GM19467 (cell line): ENCODE measurements around the gene RHOT2.
"Not testable (repeated sequence)": the region's sequence is repeated elsewhere in the genome, so short reads cannot be mapped to it uniquely, and the experiment has no call there.

Experiments
- ATAC-seq: cut with Tn5 transposase; IDR thresholded peaks from one replicate; pipeline ENCODE4 v1.9.1; 2021; ENCODE audit warnings: mild to moderate bottlenecking, moderate library complexity; ENCODE audit not compliant: unreplicated experiment

Gene RHOT2

GRCh38 chr16:680967-681745 is 13.2 kb downstream of the RHOT2 start:
- ATAC-seq, result no peak

GRCh38 chr16:681746-682427 is 14.0 kb downstream of the RHOT2 start:
- no peak for ATAC-seq

GRCh38 chr16:682493-683395 is 14.8 kb downstream of the RHOT2 start:
- no peak for ATAC-seq

DNA sequence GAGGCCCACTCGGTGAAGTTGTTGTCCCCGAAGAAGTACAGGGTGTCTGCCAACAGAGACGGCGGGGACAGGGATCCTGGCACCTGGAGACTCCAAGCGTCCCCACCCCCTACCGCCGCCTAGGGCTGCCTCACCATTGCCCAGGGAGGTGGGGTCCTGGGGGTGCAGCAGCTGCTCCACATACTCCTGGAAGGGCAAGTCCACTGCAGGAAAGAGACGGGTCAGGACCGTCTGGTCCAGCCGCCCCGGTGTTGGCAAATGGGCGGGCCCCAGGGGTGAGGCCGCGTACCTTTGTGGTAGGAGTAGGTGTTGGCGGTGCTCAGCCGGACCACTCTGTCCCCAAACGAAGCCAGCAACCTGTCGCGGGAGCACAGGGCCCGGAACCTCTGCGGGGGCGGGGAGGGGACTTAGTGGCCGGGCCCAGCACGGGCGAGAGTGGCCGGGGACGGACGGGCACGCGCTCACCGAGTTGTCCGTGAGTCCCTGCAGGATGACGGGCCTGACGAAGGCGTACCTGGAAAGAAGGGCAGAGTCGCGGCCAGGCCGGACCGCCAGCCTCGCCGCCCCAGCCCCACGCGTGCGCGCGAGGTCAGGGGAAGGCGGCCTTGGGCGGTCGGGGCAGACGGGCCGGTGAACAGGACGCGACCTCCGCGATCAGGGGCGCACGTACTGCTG is 15.6 kb downstream of the RHOT2 start:
- no peak for ATAC-seq

GRCh38 chr16:684071-684794 is 16.3 kb downstream of the RHOT2 start, which contains the start of gene JMJD8:
Gene JMJD8 (minus strand): TSS chr16:684334. CDS start chr16:684319, 15 bp downstream.
- ATAC-seq, result peak; percentile 62

DNA sequence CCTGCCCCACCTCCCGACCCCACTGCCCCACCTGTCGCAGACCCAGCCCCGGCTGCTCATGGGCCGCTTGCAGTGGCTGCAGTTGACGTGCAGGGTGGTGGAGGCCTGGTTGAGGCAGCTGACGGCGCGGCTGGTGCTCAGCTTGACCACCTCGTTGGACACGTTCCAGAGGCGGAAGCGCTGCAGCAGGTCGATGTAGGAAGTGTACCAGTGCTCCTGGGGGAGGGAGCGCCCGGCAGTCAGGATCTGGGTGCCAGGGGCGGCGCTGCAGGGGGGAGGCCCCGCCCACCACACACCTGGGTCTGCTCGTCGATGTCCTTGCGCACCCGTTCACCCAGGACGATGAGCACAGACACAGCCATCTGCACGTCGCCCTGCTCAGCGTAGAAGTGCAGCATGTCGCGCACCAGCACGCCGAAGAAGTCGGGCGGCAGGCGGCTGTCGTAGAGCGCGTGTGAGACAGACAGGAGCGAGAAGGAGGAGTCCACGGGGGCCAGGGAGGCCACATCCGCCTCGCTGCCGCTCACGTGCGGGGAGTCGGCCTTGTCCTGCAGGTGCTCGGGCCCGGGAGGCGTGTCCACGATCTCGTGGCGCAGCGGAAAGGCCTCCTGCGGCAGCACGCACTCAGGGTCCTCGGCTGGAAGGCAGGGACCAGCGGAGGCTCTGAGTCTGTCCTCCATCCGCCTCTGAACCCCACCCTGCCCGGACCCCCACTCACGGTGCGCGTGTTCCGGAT is 17.2 kb downstream of the RHOT2 start:
- ATAC-seq, result no peak

DNA sequence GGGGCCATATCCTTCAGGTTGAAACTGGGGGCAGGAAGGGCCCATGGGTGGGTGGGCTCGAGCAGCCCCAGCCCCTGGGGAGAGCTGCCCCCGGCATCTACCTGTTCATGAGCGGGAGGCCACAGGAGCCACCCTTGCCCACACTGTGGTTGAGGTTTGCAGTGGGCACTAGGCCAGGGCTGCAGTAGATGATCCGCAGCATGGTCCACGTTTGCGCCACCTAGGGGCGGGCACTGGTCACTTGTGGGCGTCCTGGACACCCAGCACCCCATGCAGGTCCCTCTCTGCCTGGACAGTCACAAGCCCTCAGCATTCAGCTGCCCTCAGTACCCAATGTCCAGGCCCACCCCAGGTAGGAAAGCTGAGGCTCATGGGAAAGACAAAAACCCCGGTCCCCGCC is 18.0 kb downstream of the RHOT2 start:
- no peak for ATAC-seq

GRCh38 chr16:686459-687260 is 18.7 kb downstream of the RHOT2 start:
- no peak for ATAC-seq

DNA sequence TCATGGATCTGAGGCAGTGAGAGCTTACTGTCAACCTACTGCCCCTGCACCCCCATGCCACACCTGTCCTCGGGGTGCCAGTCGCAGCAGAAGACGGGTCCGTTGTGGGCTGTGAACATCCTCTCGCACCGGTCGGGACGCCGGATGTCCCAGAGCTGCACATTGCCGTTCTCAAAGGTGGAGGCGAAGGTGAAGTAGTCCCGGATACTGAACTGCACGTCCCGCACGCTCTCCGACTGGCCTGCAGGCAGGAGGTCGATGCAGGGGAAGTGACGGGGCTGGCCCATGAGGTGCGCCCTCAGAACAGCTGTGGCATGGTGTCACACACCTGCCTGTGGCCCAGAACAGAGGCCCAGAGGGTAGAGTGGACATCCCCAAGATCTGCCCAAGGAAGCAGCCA is 19.6 kb downstream of the RHOT2 start:
- no peak for ATAC-seq

DNA sequence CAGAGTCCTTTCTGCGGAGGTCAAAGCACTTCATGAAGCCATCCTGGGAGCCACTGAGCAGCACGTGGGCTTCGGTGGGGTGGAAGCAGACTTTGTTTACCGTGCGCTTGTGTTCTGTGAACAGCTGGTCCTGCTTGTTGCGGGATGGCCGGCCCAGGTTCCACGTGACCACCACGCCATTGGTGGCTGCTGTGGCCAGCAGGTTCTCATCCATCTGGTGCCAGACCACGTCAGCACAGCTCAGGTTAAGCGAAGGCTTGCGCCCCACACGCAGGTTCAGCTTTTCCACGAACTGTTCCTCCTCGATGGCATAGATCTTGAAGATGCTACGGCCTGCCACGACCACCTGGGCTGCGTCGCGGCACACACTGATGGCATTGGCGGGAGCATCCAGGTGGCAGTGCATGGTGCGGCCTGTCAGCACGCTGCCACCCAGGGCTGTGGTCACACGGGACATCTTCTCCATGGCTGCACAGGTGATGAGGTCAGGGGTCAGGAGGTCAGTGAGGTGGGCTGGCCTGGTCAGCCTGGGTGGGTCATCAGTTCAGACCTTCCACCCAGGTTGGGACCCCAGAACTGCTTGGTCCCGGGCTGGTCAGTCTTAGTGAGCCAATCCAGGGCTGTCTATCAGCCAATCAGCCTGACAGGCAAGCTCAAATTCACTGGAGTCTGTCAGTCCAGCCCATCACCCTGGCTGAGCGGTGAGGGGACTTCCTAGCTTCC is 21.4 kb downstream of the RHOT2 start:
- ATAC-seq, result no peak

DNA sequence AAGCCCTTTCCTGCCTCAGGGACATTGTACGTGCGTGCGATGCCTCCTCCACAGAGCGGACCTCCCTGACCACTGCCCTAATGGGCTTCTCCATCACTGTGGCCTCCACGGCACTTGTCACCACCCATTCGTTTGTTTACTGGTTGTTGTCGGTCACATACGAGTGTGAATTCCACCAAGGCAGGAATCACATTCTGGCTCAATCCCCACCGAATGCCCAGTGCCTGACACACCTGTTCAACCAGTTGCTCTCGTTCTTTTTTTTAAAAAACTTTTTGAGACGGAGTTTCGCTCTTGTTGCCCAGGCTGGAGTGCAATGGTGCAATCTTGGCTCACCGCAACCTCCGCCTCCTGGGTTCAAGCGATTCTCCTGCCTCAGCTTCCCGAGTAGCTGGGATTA is 23.3 kb downstream of the RHOT2 start:
- ATAC-seq, result not testable (repeated sequence)

DNA sequence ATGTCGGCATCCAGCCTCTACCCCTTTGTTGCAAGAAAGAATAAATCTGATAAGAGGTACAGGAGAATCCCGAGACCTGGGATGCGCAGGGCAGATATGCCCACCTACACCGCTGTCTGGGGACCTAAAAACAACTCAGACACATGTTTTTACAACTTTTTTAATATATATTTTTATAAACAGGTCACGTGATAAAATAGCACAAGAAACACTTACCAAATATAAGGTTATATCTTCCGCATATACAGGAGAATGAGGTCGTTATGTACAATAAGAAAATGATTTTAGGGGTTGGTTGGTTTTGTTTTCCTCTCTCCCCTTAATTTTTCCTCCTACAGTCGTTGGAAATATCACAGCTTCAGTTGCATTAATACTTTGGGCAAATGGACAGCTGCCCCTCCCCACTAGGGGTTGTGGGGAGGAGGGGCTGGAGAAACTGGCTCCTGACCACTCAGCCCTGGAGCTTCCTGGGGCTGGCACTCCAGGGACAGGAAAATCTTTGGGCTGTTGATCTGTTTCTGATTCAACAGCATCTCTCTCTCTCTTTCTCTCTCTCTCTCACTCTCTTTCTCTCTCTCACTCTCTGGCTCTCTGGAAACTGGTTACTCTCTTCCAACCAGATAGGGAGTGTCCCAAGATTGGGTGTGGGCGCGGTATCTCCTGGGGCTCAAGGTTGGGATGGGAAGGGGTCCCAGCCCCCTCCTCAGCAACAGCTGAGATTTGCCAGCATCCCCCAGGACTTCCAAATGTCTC is 24.6 kb downstream of the RHOT2 start:
- no peak for ATAC-seq

- ATAC-seq, result no peak
These were observed 25.4 kb downstream of the RHOT2 start for GRCh38 chr16:693364-693763.

GRCh38 chr16:693766-694165 is 25.8 kb downstream of the RHOT2 start:
- no peak for ATAC-seq

- no peak for ATAC-seq
These were observed 26.4 kb downstream of the RHOT2 start for GRCh38 chr16:694187-694862.

- no peak for ATAC-seq
These were observed 27.0 kb downstream of the RHOT2 start for GRCh38 chr16:694863-695354.
